H1 (cell line): ENCODE results near the gene ERMARD. TPM values are rescaled to one million over a fixed set of nuclear protein-coding genes. Genes with fewer than 3 reads are reported as not detected.
A peak's percentile ranks its signal among the peaks of the same experiment; 100 is the strongest.

Source experiments
- BACH1 ChIP-seq: IDR thresholded peaks from 2 replicates; pipeline ENCODE4 v1.6.1; 2012; ENCODE audit warnings: low read length, improper control_type of control experiment
- BRCA1 ChIP-seq: IDR thresholded peaks from 2 replicates; pipeline ENCODE4 v1.6.1; 2012; ENCODE audit warnings: low read depth, low read length, improper control_type of control experiment
- CBX5 ChIP-seq: fragments of 300-800, 300-1000 bp; sonication (generic); IDR thresholded peaks from 2 replicates; pipeline ENCODE4 v1.7.1; 2016; ENCODE audit warnings: antibody characterized with exemption, low read length, low read depth
- CBX8 ChIP-seq: fragments of 300-800, 300-1000 bp; sonication (generic); IDR thresholded peaks from 2 replicates; pipeline ENCODE4 v1.7.1; 2016; ENCODE audit warnings: low read depth, low read length, borderline replicate concordance
- CHD1 ChIP-seq: IDR thresholded peaks from 2 replicates; pipeline ENCODE4 v1.6.1; 2012; ENCODE audit warnings: low read depth, low read length, improper control_type of control experiment
- EGR1 ChIP-seq: IDR thresholded peaks from 2 replicates; pipeline ENCODE4 v1.6.1; 2011; ENCODE audit warnings: low read depth, low read length, borderline replicate concordance
- EZH2 ChIP-seq: fragments of 200-600 bp; sonication (generic); IDR thresholded peaks from 2 replicates; pipeline ENCODE4 v1.7.1; 2012; ENCODE audit warnings: low read depth, mild to moderate bottlenecking, moderate library complexity, low read length, inconsistent platforms; ENCODE audit not compliant: severe bottlenecking
- JUN ChIP-seq: IDR thresholded peaks from 2 replicates; pipeline ENCODE4 v1.6.1; 2011; ENCODE audit warnings: low read depth, mild to moderate bottlenecking, improper control_type of control experiment, low read length
- KDM5A ChIP-seq: fragments of 200-600 bp; IDR thresholded peaks from 2 replicates; pipeline ENCODE4 v1.7.1; 2012; ENCODE audit warnings: mild to moderate bottlenecking, low read length, inconsistent platforms, mixed read lengths
- MAFK ChIP-seq: IDR thresholded peaks from 2 replicates; pipeline ENCODE4 v1.6.1; 2012; ENCODE audit warnings: low read depth, mild to moderate bottlenecking, improper control_type of control experiment, low read length
- POLR2A ChIP-seq, 2 experiments: IDR thresholded peaks; 1 replicate in 1 of 2; 2 replicates in 1 of 2; pipeline ENCODE4 v1.6.1; 2011; ENCODE audit warnings: low read depth in 2 of 2, low read length in 2 of 2, mild to moderate bottlenecking in 2 of 2; ENCODE audit errors: control extremely low read depth in 1 of 2
- POLR2AphosphoS5 ChIP-seq: IDR thresholded peaks from 2 replicates; pipeline ENCODE4 v1.6.1; 2011; ENCODE audit warnings: low read depth, low read length
- POU5F1 ChIP-seq: IDR thresholded peaks from 2 replicates; pipeline ENCODE4 v1.6.1; 2011; ENCODE audit warnings: low read depth, mild to moderate bottlenecking, low read length, moderate library complexity
- RNF2 ChIP-seq: fragments of 200-900, 300-1000 bp; sonication (generic); IDR thresholded peaks from 2 replicates; pipeline ENCODE4 v1.7.1; 2016; ENCODE audit warnings: borderline replicate concordance, low read depth, mild to moderate bottlenecking, antibody characterized with exemption, low read length; ENCODE audit not compliant: poor library complexity, severe bottlenecking; ENCODE audit errors: missing control alignments
- SIN3A ChIP-seq, 2 experiments: IDR thresholded peaks in 1 of 2; conservative IDR thresholded peaks in 1 of 2; 2 replicates each; pipeline ENCODE4 v1.6.1; 2011 to 2012; ENCODE audit warnings: low read length in 2 of 2, improper control_type of control experiment in 1 of 2, low read depth in 1 of 2, mild to moderate bottlenecking in 1 of 2
- SIRT6 ChIP-seq: IDR thresholded peaks from one replicate; pipeline ENCODE4 v1.7.1; 2012; ENCODE audit warnings: low read length, inconsistent platforms
- SIX5 ChIP-seq: IDR thresholded peaks from 2 replicates; pipeline ENCODE4 v1.6.1; 2011; ENCODE audit warnings: mild to moderate bottlenecking, low read depth, low read length
- SRF ChIP-seq: IDR thresholded peaks from 2 replicates; pipeline ENCODE4 v1.6.1; 2011; ENCODE audit warnings: mild to moderate bottlenecking, low read depth, low read length, moderate library complexity
- SUZ12 ChIP-seq: fragments of 200-600 bp; sonication (generic); IDR thresholded peaks from 2 replicates; pipeline ENCODE4 v1.6.1; 2012; ENCODE audit warnings: mild to moderate bottlenecking, inconsistent platforms, low read length, moderate library complexity, mixed read lengths
- TAF1 ChIP-seq: IDR thresholded peaks from 2 replicates; pipeline ENCODE4 v1.6.1; 2011; ENCODE audit warnings: mild to moderate bottlenecking, low read depth, low read length
- TCF12 ChIP-seq: IDR thresholded peaks from 2 replicates; pipeline ENCODE4 v1.6.1; 2011; ENCODE audit warnings: low read depth, mild to moderate bottlenecking, low read length
- YY1 ChIP-seq: IDR thresholded peaks from 2 replicates; pipeline ENCODE4 v1.6.1; 2011; ENCODE audit warnings: low read depth, mild to moderate bottlenecking, low read length
- ZNF274 ChIP-seq: IDR thresholded peaks from 2 replicates; pipeline ENCODE4 v1.7.0; 2012; ENCODE audit warnings: low read length, borderline replicate concordance; ENCODE audit errors: extremely low read depth
- polyA plus RNA-seq, 7 experiments: library from polyadenylated mRNA; depleted of rRNA in 3 of 7; stranded (reverse) in 5 of 7; unstranded in 2 of 7; fragments of >200 nt in 5 of 7; fragments of 200-250 nt in 2 of 7; gene quantifications; 1 replicate in 5 of 7; 2 replicates in 1 of 7; 4 replicates in 1 of 7; pipeline versions ENCODE4 v1.2.1 to v1.2.3, GENCODE V29; 2011 to 2013; ENCODE audit warnings: missing spikeins in 2 of 7, mixed read lengths in 2 of 7
- total RNA-seq: library from RNA; stranded (reverse); fragmentation: NEBNext Ultra II Directional; extraction: Animal tissue kit (Norgen Biotek cat#: 25700); gene quantifications from 2 replicates; pipeline ENCODE4 v1.2.1, GENCODE V29; 2021
- TF ChIP-seq, protein P1 (sequence below): IDR thresholded peaks from 2 replicates; pipeline ENCODE4 v1.6.1; 2012; ENCODE audit warnings: inconsistent platforms

The ERMARD gene
- total and polyA plus RNA-seq, 2 of the 8 experiments (the other 6 are each of a cell fraction or from before 2014, with no cell fraction given), result 12.2 to 25.6 TPM

DNA sequence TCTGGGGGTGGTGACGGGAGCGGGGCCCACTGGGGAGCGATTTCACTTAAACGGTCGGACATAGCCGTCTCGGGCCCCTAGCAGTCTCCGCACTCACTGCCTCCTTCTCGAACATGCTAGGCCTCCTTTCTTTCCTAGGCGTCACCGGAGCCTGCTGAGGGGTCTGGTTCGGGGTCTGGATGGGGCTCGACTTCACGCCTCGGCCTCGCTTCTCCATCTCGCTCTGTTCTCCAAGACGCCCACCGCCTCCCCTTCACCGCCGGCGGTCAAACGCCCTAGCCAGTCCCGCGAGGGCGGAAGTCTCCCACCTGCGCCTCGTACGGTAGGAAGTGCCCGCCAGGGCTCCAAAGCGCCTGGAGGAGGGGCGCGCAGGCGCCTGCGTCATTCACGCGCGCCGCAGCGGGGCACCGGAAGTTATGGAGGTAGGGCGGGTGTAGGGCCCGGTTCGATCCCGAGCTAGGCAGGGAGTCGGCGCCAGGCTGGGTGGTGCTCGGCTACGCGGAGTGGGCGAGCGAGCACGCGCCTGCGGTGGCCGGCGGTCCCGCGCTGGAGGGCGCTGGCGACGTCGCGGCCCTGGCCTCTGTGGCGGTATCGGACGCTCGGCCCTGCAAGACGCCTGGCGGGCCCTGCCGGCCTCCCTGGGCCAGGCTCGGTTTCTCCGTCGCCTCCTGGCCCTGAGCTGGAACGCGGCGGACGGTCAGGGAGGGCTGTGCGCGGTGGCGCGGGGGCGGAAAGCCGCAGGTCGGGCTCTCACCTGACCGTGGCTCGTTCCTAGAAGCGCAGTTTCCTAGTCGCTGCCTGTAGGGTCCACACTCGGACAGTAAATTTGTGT is at the start of gene ERMARD, which contains the start of gene DYNLT2 (continued):
- no peak for TF ChIP-seq CHD1
- peak; percentile 77 for TF ChIP-seq KDM5A
- TF ChIP-seq ZNF274, result no peak
- TF ChIP-seq SIX5, result no peak
- TF ChIP-seq POLR2AphosphoS5, result peak; percentile 87
- peak; percentile 90 for TF ChIP-seq TAF1
- no peak for TF ChIP-seq MAFK
- TF ChIP-seq POU5F1, result no peak
- no peak for TF ChIP-seq BACH1
- TF ChIP-seq JUN, result no peak
- TF ChIP-seq SIN3A (conservative IDR thresholded peaks at IDR 0.05 in 1 of 2, IDR thresholded peaks at IDR 0.05 in 1 of 2; ENCODE audit: low read depth in 1 of 2, low read length in 2 of 2), result peak; percentile 38 to 95; a peak in 2 of 4 replicates
- TF ChIP-seq TCF12, result no peak
- TF ChIP-seq CBX8, result no peak
- no peak for TF ChIP-seq SUZ12
- no peak for TF ChIP-seq RNF2
- TF ChIP-seq POLR2A (IDR thresholded peaks at IDR 0.05; ENCODE audit: control extremely low read depth in 1 of 2, low read depth in 2 of 2, low read length in 2 of 2), result peak; percentile 94 to 96
- no peak for TF ChIP-seq SIRT6
- TF ChIP-seq SRF, result peak; percentile 86
- TF ChIP-seq YY1, result peak; percentile 83; the same call in 1 of the 2 replicates
- TF ChIP-seq, protein P1, sequence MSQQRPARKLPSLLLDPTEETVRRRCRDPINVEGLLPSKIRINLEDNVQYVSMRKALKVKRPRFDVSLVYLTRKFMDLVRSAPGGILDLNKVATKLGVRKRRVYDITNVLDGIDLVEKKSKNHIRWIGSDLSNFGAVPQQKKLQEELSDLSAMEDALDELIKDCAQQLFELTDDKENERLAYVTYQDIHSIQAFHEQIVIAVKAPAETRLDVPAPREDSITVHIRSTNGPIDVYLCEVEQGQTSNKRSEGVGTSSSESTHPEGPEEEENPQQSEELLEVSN, result peak; percentile 77
- peak; percentile 63 for TF ChIP-seq BRCA1
- no peak for TF ChIP-seq EZH2
- peak; percentile 78; the same call in 1 of the 2 replicates for TF ChIP-seq EGR1
- no peak for TF ChIP-seq CBX5
